ENCODE results near the gene CLPTM1L. TPM values are rescaled to one million over a fixed set of nuclear protein-coding genes. Genes with fewer than 3 reads are reported as not detected.

CLPTM1L gene
- total and polyA plus RNA-seq, 2 experiments from 2014 or later = 129 to 130 TPM

DNA sequence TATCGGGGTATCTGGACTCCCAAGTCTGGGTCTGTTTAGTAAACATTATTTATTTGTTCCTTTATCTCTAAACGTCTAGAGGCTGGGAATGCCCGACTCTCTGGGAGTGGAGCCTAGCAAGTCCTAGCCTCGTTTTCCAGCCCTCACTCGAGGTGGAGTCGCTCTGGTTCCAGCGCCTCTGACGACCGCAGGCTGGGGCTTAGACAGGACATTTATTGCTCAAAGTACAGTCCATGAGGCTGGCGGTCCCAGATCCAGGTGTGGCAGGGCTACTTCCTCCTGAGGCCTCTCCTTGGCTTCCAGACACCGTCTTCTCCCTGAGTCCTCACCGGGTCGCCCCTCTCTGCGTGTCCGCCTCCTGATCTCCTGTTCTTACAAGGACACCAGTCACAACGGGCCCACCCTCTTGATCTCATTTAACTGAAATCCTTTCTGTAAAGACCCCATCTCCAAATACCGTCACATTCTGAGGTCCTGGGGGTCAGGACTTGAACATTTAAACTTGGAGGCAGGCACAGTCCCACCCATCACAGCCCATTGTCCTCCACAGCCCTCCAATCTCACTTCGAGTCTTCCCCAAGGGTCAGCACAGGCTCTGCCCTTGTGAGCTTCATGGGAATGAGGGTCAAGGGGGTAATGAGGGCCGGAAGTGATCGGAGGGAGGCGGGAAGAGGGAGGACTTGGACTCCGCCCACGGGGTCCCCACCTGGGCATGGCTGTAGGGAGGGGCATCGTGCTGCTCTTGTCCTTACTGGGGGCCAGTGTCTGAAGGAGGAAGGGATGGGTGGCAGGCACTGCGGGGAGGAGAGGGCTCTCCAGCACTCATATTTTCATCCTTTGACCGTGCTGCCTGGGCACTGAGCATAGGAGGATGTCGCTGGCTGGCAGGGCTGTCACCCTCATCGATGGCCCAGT is 12.2 kb upstream of the CLPTM1L start:
- no peak overlapping the region for H3K4me2 ChIP-seq
- H3K27ac ChIP-seq = no peak overlapping the region
- no peaks in the 10 kb centered on the region for H3K79me2 ChIP-seq
- no peaks in the 10 kb centered on the region for H3K9me3 ChIP-seq (ENCODE audit: low read depth)
- WGBS (ENCODE audit: low lambda C conversion rate, missing lambda C conversion rate) = 75% methylated on average over 28 of the region's 28 CpGs
- no peaks in the 10 kb centered on the region for H3K4me1 ChIP-seq (ENCODE audit: insufficient read depth)
- no peak for TF ChIP-seq EZH2 (IDR thresholded peaks at IDR 0.05; ENCODE audit: borderline replicate concordance)
- TF ChIP-seq, protein P1, sequence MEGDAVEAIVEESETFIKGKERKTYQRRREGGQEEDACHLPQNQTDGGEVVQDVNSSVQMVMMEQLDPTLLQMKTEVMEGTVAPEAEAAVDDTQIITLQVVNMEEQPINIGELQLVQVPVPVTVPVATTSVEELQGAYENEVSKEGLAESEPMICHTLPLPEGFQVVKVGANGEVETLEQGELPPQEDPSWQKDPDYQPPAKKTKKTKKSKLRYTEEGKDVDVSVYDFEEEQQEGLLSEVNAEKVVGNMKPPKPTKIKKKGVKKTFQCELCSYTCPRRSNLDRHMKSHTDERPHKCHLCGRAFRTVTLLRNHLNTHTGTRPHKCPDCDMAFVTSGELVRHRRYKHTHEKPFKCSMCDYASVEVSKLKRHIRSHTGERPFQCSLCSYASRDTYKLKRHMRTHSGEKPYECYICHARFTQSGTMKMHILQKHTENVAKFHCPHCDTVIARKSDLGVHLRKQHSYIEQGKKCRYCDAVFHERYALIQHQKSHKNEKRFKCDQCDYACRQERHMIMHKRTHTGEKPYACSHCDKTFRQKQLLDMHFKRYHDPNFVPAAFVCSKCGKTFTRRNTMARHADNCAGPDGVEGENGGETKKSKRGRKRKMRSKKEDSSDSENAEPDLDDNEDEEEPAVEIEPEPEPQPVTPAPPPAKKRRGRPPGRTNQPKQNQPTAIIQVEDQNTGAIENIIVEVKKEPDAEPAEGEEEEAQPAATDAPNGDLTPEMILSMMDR (IDR thresholded peaks at IDR 0.05; ENCODE audit: poor library complexity) = no peak
- no peak for TF ChIP-seq EZH2phosphoT487 (IDR thresholded peaks at IDR 0.05; ENCODE audit: low read depth, severe bottlenecking, unreplicated experiment)
- H3K9me2 ChIP-seq (replicated peaks; ENCODE audit: insufficient read depth) = no peaks in the 10 kb centered on the region
- DNase-seq (ENCODE audit: low spot score) = no peak
- H3K36me3 ChIP-seq (replicated peaks; ENCODE audit: insufficient read depth, low read depth) = no peaks in the 10 kb centered on the region
- H2AFZ ChIP-seq = no peak overlapping the region
- H3K27me3 ChIP-seq = peaks cover 24% of the 10 kb centered on the region
- no peaks in the 10 kb centered on the region for H4K20me1 ChIP-seq (ENCODE audit: insufficient read depth, poor library complexity, severe bottlenecking)
- no peak overlapping the region for H3K4me3 ChIP-seq

DNA sequence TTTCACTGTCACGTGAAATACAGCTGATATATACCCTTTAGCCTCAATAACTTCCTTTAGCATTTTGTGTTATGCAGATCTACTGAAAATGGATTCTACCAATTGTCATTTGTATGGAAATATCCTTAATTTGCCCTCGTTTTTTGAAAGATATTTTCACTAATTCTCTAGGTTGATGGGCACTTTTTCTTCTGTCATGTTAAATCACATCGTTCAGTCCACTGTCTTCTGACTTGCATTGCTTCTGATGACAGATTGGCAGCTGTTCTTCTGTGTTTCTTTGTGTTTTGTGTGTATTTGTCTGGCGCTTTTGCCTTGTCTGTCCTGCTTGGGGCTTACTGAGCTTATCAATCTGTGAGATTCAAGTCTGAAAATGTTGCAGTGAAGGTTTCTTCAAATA is 9.7 kb upstream of the CLPTM1L start:
- Histone ChIP-seq H4K20me1 (ENCODE audit: insufficient read depth, poor library complexity, severe bottlenecking) (no peaks in the 10 kb centered on the region), H2AFZ (no peak overlapping the region), H3K4me2 (no peak overlapping the region), H3K9me3 (ENCODE audit: low read depth) (no peaks in the 10 kb centered on the region), H3K36me3 (replicated peaks; ENCODE audit: insufficient read depth, low read depth) (no peaks in the 10 kb centered on the region), H3K27me3 (peaks cover 24% of the 10 kb centered on the region), H3K27ac (no peak overlapping the region), H3K9me2 (replicated peaks; ENCODE audit: insufficient read depth) (no peaks in the 10 kb centered on the region), H3K4me3 (no peak overlapping the region), H3K4me1 (ENCODE audit: insufficient read depth) (no peaks in the 10 kb centered on the region), H3K79me2 (no peaks in the 10 kb centered on the region)
- TF ChIP-seq EZH2phosphoT487 (IDR thresholded peaks at IDR 0.05; ENCODE audit: low read depth, severe bottlenecking, unreplicated experiment) (no peak), EZH2 (IDR thresholded peaks at IDR 0.05; ENCODE audit: borderline replicate concordance) (no peak)
- TF ChIP-seq, protein P1 (IDR thresholded peaks at IDR 0.05; ENCODE audit: poor library complexity) = no peak
- DNase-seq (ENCODE audit: low spot score) = no peak
- WGBS (ENCODE audit: low lambda C conversion rate, missing lambda C conversion rate) = 47% methylated on average over 4 of the region's 4 CpGs

DNA sequence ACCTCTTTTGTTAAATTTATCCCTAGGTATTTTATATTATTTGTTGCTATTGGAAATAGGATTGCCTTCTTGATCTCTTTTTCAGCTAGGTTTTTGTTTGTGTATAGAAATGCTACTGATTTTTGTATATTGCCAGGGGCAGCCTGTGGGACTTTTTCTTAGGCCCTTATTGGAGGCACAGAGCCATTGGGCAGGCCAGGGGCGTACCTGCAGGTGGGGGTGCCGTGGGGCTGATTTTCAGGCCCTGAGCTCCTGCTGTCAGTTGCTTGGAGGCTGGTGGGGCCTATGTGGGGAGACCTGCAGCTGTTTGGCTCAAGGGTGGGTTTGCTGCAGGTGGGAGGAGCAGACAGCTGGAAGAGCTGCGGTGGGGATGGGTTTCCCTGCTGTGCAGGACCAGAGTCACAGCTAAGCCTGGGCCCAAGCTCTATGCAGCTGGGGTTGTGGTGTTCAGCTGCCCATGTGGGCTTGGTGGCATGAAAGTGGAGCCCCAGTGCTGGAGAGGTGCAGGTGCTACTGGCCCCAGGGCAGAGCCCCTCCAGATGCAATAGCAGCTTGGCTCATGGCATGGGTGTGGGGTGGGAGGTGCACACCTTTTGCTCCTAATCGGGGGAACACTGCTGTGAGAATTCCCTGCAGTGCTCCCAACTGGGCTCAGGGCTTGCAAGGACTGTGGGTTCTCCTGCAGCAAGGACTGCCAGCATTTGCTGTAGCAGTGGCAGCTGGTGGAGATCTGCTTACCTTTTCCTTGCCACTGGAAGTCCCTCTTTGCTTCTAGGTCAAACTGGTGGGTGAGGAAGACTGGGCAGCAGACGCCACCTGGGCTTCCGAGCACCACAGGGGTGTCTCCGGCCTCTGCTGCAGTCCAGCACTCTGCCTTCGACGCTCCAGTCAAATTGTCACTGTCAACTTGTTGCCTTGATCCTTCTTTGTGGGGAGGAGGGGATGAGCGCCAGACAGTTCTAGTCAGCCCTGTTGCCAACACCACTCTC is 7.6 kb upstream of the CLPTM1L start:
- Histone ChIP-seq H3K27ac (no peak overlapping the region), H3K79me2 (no peaks in the 10 kb centered on the region), H2AFZ (no peak overlapping the region), H3K9me2 (replicated peaks; ENCODE audit: insufficient read depth) (no peaks in the 10 kb centered on the region), H4K20me1 (ENCODE audit: insufficient read depth, poor library complexity, severe bottlenecking) (no peaks in the 10 kb centered on the region), H3K9me3 (ENCODE audit: low read depth) (no peaks in the 10 kb centered on the region), H3K27me3 (peaks cover 24% of the 10 kb centered on the region), H3K4me2 (no peak overlapping the region), H3K4me1 (ENCODE audit: insufficient read depth) (no peaks in the 10 kb centered on the region), H3K4me3 (no peak overlapping the region), H3K36me3 (replicated peaks; ENCODE audit: insufficient read depth, low read depth) (no peaks in the 10 kb centered on the region)
- no peak for DNase-seq (ENCODE audit: low spot score)
- TF ChIP-seq, protein P1 (IDR thresholded peaks at IDR 0.05; ENCODE audit: poor library complexity) = no peak
- TF ChIP-seq EZH2 (IDR thresholded peaks at IDR 0.05; ENCODE audit: borderline replicate concordance) = no peak
- no peak for TF ChIP-seq EZH2phosphoT487 (IDR thresholded peaks at IDR 0.05; ENCODE audit: low read depth, severe bottlenecking, unreplicated experiment)
- 79% methylated on average over 10 of the region's 10 CpGs for WGBS (ENCODE audit: low lambda C conversion rate, missing lambda C conversion rate)
